ENCODE data around the gene CDK14. TPM values are rescaled to one million over a fixed set of nuclear protein-coding genes. Genes with fewer than 3 reads are reported as not detected.

CDK14 gene
- total RNA-seq, 1 donor from 2014 or later = 64.6 TPM

- Mint-ChIP-seq H3K4me1 (no peaks in the 10 kb centered on the region), H3K36me3 (peaks cover 12% of the 10 kb centered on the region), H3K9me3 (peaks cover 3% of the 10 kb centered on the region), H3K4me3 (no peak overlapping the region), H3K27ac (no peak overlapping the region), H3K27me3 (ENCODE audit: low read depth) (no peaks in the 10 kb centered on the region)
- TF ChIP-seq CTCF (IDR thresholded peaks at IDR 0.05; ENCODE audit: unreplicated experiment) = no peak
- DNase-seq (ENCODE audit: low spot score in 2 of 2, unreplicated experiment in 2 of 2) = no peak
Measured at GRCh38 chr7:90903841-90904240, 307.7 kb downstream of the CDK14 start.

- Mint-ChIP-seq H3K4me1 (no peaks in the 10 kb centered on the region), H3K27ac (no peak overlapping the region), H3K36me3 (peaks cover 5% of the 10 kb centered on the region), H3K4me3 (no peak overlapping the region), H3K9me3 (peaks cover 3% of the 10 kb centered on the region), H3K27me3 (ENCODE audit: low read depth) (no peaks in the 10 kb centered on the region)
- no peak for TF ChIP-seq CTCF (IDR thresholded peaks at IDR 0.05; ENCODE audit: unreplicated experiment)
- DNase-seq (ENCODE audit: low spot score in 2 of 2, unreplicated experiment in 2 of 2) = no peak
Measured at GRCh38 chr7:90910136-90910535, 314.0 kb downstream of the CDK14 start.

- no peak overlapping the region for H3K27ac Mint-ChIP-seq
- H3K36me3 Mint-ChIP-seq = peaks cover 3% of the 10 kb centered on the region
- no peak for TF ChIP-seq CTCF (IDR thresholded peaks at IDR 0.05; ENCODE audit: unreplicated experiment)
- H3K4me1 Mint-ChIP-seq = no peaks in the 10 kb centered on the region
- H3K27me3 Mint-ChIP-seq (ENCODE audit: low read depth) = no peaks in the 10 kb centered on the region
- peaks cover 3% of the 10 kb centered on the region for H3K9me3 Mint-ChIP-seq
- DNase-seq (ENCODE audit: low spot score in 2 of 2, unreplicated experiment in 2 of 2) = no peak
- H3K4me3 Mint-ChIP-seq = no peak overlapping the region
Measured at GRCh38 chr7:90916319-90916718, 320.2 kb downstream of the CDK14 start.

GRCh38 chr7:90917539-90917938 lies 321.4 kb downstream of the CDK14 start:
- Mint-ChIP-seq H3K4me1 (no peaks in the 10 kb centered on the region), H3K4me3 (no peak overlapping the region), H3K9me3 (no peaks in the 10 kb centered on the region), H3K36me3 (peaks cover 2% of the 10 kb centered on the region), H3K27ac (no peak overlapping the region), H3K27me3 (ENCODE audit: low read depth) (no peaks in the 10 kb centered on the region)
- no peak for DNase-seq (ENCODE audit: low spot score in 2 of 2, unreplicated experiment in 2 of 2)
- no peak for TF ChIP-seq CTCF (IDR thresholded peaks at IDR 0.05; ENCODE audit: unreplicated experiment)

GRCh38 chr7:90918303-90918702 lies 322.2 kb downstream of the CDK14 start:
- H3K4me3 Mint-ChIP-seq = no peak overlapping the region
- DNase-seq (ENCODE audit: low spot score in 2 of 2, unreplicated experiment in 2 of 2) = no peak
- peaks cover 2% of the 10 kb centered on the region for H3K36me3 Mint-ChIP-seq
- no peaks in the 10 kb centered on the region for H3K4me1 Mint-ChIP-seq
- no peaks in the 10 kb centered on the region for H3K9me3 Mint-ChIP-seq
- H3K27me3 Mint-ChIP-seq (ENCODE audit: low read depth) = no peaks in the 10 kb centered on the region
- no peak for TF ChIP-seq CTCF (IDR thresholded peaks at IDR 0.05; ENCODE audit: unreplicated experiment)
- H3K27ac Mint-ChIP-seq = no peak overlapping the region

GRCh38 chr7:90919816-90920215 lies 323.7 kb downstream of the CDK14 start:
- no peak for TF ChIP-seq CTCF (IDR thresholded peaks at IDR 0.05; ENCODE audit: unreplicated experiment)
- no peak for DNase-seq (ENCODE audit: low spot score in 2 of 2, unreplicated experiment in 2 of 2)
- Mint-ChIP-seq H3K27ac (no peak overlapping the region), H3K4me3 (no peak overlapping the region), H3K27me3 (ENCODE audit: low read depth) (no peaks in the 10 kb centered on the region), H3K9me3 (no peaks in the 10 kb centered on the region), H3K36me3 (peaks cover 2% of the 10 kb centered on the region), H3K4me1 (no peaks in the 10 kb centered on the region)
